ENCODE results near the gene CAMK1G.

DNA sequence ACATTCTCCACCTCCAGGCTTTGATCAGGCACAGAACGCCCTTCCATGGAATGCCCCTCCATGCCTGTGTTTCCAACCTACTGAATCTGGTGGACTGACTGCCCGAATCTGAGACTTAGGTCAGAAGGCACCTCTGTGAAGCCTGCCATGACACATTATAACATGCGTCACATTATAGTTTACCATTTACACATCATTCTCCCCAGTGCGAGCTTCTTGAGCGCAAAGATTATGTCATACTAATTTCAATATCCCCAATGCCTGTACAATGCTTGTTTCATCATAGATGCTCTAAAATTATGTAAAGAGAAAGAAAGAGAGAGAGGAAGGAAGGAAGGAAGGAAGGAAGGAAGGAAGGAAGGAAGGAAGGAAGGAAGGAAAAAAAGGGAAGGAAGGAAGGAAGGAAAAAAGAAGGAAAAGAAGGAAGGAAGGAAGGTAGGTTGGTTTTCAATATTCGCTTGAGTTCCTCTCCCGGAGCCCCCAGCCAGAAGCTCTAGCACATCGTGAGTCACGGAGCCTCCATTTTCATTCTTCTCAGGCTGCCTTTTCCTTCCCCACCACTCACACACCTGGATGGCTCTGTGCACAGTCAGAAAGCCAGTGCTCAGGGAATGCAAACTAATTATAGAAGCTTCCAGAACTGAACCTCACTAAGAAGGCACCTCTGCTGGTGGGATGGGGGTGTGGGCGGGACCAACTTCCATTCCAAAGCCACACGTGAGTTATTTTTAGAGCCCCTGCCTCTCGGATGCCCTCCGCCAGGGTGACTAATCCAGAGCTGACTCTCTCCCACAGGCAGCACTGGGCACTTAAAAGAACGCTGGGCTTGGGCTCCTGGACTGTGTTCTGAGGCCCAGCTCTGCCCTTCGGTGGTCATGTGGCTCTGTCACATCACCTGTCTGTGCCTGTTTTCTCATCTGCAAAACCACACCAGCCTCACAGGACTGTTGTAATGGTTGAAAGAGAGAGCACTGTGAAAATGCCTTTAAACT is 41.3 kb downstream of the CAMK1G start:
- TF ChIP-seq SMC3 (conservative IDR thresholded peaks at IDR 0.05; ENCODE audit: poor library complexity): no peak
- TF ChIP-seq EZH2 (IDR thresholded peaks at IDR 0.05; ENCODE audit: borderline replicate concordance, insufficient read depth, low read length, poor library complexity, severe bottlenecking): no peak
- no peak for TF ChIP-seq RAD21 (conservative IDR thresholded peaks at IDR 0.05)
- TF ChIP-seq, protein P1, sequence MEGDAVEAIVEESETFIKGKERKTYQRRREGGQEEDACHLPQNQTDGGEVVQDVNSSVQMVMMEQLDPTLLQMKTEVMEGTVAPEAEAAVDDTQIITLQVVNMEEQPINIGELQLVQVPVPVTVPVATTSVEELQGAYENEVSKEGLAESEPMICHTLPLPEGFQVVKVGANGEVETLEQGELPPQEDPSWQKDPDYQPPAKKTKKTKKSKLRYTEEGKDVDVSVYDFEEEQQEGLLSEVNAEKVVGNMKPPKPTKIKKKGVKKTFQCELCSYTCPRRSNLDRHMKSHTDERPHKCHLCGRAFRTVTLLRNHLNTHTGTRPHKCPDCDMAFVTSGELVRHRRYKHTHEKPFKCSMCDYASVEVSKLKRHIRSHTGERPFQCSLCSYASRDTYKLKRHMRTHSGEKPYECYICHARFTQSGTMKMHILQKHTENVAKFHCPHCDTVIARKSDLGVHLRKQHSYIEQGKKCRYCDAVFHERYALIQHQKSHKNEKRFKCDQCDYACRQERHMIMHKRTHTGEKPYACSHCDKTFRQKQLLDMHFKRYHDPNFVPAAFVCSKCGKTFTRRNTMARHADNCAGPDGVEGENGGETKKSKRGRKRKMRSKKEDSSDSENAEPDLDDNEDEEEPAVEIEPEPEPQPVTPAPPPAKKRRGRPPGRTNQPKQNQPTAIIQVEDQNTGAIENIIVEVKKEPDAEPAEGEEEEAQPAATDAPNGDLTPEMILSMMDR (IDR thresholded peaks at IDR 0.05; ENCODE audit: poor library complexity, severe bottlenecking): no peak
- TF ChIP-seq, protein P2, sequence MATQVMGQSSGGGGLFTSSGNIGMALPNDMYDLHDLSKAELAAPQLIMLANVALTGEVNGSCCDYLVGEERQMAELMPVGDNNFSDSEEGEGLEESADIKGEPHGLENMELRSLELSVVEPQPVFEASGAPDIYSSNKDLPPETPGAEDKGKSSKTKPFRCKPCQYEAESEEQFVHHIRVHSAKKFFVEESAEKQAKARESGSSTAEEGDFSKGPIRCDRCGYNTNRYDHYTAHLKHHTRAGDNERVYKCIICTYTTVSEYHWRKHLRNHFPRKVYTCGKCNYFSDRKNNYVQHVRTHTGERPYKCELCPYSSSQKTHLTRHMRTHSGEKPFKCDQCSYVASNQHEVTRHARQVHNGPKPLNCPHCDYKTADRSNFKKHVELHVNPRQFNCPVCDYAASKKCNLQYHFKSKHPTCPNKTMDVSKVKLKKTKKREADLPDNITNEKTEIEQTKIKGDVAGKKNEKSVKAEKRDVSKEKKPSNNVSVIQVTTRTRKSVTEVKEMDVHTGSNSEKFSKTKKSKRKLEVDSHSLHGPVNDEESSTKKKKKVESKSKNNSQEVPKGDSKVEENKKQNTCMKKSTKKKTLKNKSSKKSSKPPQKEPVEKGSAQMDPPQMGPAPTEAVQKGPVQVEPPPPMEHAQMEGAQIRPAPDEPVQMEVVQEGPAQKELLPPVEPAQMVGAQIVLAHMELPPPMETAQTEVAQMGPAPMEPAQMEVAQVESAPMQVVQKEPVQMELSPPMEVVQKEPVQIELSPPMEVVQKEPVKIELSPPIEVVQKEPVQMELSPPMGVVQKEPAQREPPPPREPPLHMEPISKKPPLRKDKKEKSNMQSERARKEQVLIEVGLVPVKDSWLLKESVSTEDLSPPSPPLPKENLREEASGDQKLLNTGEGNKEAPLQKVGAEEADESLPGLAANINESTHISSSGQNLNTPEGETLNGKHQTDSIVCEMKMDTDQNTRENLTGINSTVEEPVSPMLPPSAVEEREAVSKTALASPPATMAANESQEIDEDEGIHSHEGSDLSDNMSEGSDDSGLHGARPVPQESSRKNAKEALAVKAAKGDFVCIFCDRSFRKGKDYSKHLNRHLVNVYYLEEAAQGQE (IDR thresholded peaks at IDR 0.05; ENCODE audit: borderline replicate concordance): no peak
- no peak for TF ChIP-seq TAF1 (IDR thresholded peaks at IDR 0.05; ENCODE audit: low read depth)
- TF ChIP-seq POLR2AphosphoS5 (IDR thresholded peaks at IDR 0.05): no peak
